ENCODE data around the gene WLS. TPM values are rescaled to one million over a fixed set of nuclear protein-coding genes. Genes with fewer than 3 reads are reported as not detected.

Gene WLS
- total RNA-seq, 2 experiments from 2014 or later = not detected

- Mint-ChIP-seq H3K27me3 (no peaks in the 10 kb centered on the region), H3K9me3 (no peaks in the 10 kb centered on the region), H3K36me3 (ENCODE audit: low read depth) (no peaks in the 10 kb centered on the region), H3K4me3 (no peak overlapping the region), H3K4me1 (no peaks in the 10 kb centered on the region), H3K27ac (no peak overlapping the region)
- ChIA-PET POLR2A (no interaction called here), CTCF (interaction anchor here (1.1 to 1.6 kb wide), 2 partner anchors 54 to 1619 kb away, joined by 3 to 4 read pairs; no protein-coding TSS in a partner anchor)
- no peak for DNase-seq
Measured at GRCh38 chr1:68119445-68119844, 112.9 kb downstream of the WLS start.

- Mint-ChIP-seq H3K9me3 (no peaks in the 10 kb centered on the region), H3K27me3 (no peaks in the 10 kb centered on the region), H3K36me3 (ENCODE audit: low read depth) (no peaks in the 10 kb centered on the region), H3K27ac (no peak overlapping the region), H3K4me3 (no peak overlapping the region), H3K4me1 (no peaks in the 10 kb centered on the region)
- POLR2A ChIA-PET = no interaction called here
- DNase-seq = no peak
- CTCF ChIA-PET = interaction anchor here (1.0 to 2.2 kb wide), 4 partner anchors 9 to 293 kb away, joined by 3 to 10 read pairs (median 6); no protein-coding TSS in a partner anchor
Measured at GRCh38 chr1:68117416-68117815, 114.9 kb downstream of the WLS start.

GRCh38 chr1:68116643-68117235, 115.6 kb downstream of the WLS start:
- H3K27me3 Mint-ChIP-seq = no peaks in the 10 kb centered on the region
- H3K9me3 Mint-ChIP-seq = no peaks in the 10 kb centered on the region
- no peak overlapping the region for H3K4me3 Mint-ChIP-seq
- no peak overlapping the region for H3K27ac Mint-ChIP-seq
- ChIA-PET CTCF (interaction anchor here (0.6 to 2.2 kb wide), 5 partner anchors 9 to 1622 kb away, joined by 3 to 10 read pairs (median 4); no protein-coding TSS in a partner anchor), POLR2A (no interaction called here)
- H3K36me3 Mint-ChIP-seq (ENCODE audit: low read depth) = no peaks in the 10 kb centered on the region
- no peaks in the 10 kb centered on the region for H3K4me1 Mint-ChIP-seq
- DNase-seq = peak; percentile 53

- POLR2A ChIA-PET = no interaction called here
- no peaks in the 10 kb centered on the region for H3K9me3 Mint-ChIP-seq
- CTCF ChIA-PET = no interaction called here
- H3K27me3 Mint-ChIP-seq = peaks cover 2% of the 10 kb centered on the region
- H3K27ac Mint-ChIP-seq = no peak overlapping the region
- no peak overlapping the region for H3K4me3 Mint-ChIP-seq
- H3K4me1 Mint-ChIP-seq = no peaks in the 10 kb centered on the region
- no peak for DNase-seq
- H3K36me3 Mint-ChIP-seq (ENCODE audit: low read depth) = no peaks in the 10 kb centered on the region
Measured at GRCh38 chr1:68115308-68115707, 117.0 kb downstream of the WLS start.

GRCh38 chr1:68113966-68114365, 118.4 kb downstream of the WLS start:
- Mint-ChIP-seq H3K27me3 (peaks cover 2% of the 10 kb centered on the region), H3K9me3 (no peaks in the 10 kb centered on the region), H3K27ac (no peak overlapping the region), H3K36me3 (ENCODE audit: low read depth) (no peaks in the 10 kb centered on the region), H3K4me3 (no peak overlapping the region), H3K4me1 (no peaks in the 10 kb centered on the region)
- POLR2A ChIA-PET = no interaction called here
- DNase-seq = no peak
- CTCF ChIA-PET = no interaction called here

- CTCF ChIA-PET = no interaction called here
Measured at GRCh38 chr1:68112835-68113243, 119.5 kb downstream of the WLS start.

GRCh38 chr1:68111519-68112436, 120.5 kb downstream of the WLS start:
- H3K36me3 Mint-ChIP-seq (ENCODE audit: low read depth) = no peaks in the 10 kb centered on the region
- H3K27ac Mint-ChIP-seq = no peak overlapping the region
- ChIA-PET POLR2A (no interaction called here), CTCF (no interaction called here)
- no peaks in the 10 kb centered on the region for H3K4me1 Mint-ChIP-seq
- no peak overlapping the region for H3K4me3 Mint-ChIP-seq
- peaks cover 2% of the 10 kb centered on the region for H3K27me3 Mint-ChIP-seq
- H3K9me3 Mint-ChIP-seq = no peaks in the 10 kb centered on the region
- DNase-seq = no peak

More at GRCh38 chr1:68112835-68113243, 119.5 kb downstream of the WLS start:
- Mint-ChIP-seq H3K4me3 (no peak overlapping the region), H3K9me3 (no peaks in the 10 kb centered on the region), H3K27ac (no peak overlapping the region), H3K36me3 (ENCODE audit: low read depth) (no peaks in the 10 kb centered on the region), H3K27me3 (peaks cover 2% of the 10 kb centered on the region), H3K4me1 (no peaks in the 10 kb centered on the region)
- POLR2A ChIA-PET = no interaction called here
- DNase-seq = no peak

GRCh38 chr1:68107771-68108170, 124.6 kb downstream of the WLS start:
- Mint-ChIP-seq H3K4me1 (no peaks in the 10 kb centered on the region), H3K4me3 (no peak overlapping the region), H3K27ac (no peak overlapping the region), H3K36me3 (ENCODE audit: low read depth) (no peaks in the 10 kb centered on the region), H3K27me3 (peaks cover 2% of the 10 kb centered on the region), H3K9me3 (no peaks in the 10 kb centered on the region)
- no peak for DNase-seq
- CTCF ChIA-PET = interaction anchor here (3.0 kb wide), 1 partner anchor 9 kb away, joined by 10 read pairs; no protein-coding TSS in a partner anchor
- POLR2A ChIA-PET = no interaction called here

- Mint-ChIP-seq H3K27me3 (no peaks in the 10 kb centered on the region), H3K27ac (no peak overlapping the region), H3K4me1 (no peaks in the 10 kb centered on the region), H3K36me3 (ENCODE audit: low read depth) (no peaks in the 10 kb centered on the region), H3K4me3 (no peak overlapping the region), H3K9me3 (no peaks in the 10 kb centered on the region)
- no peak for DNase-seq
- ChIA-PET POLR2A (no interaction called here), CTCF (interaction anchor here (0.6 to 1.0 kb wide), 3 partner anchors 13 to 340 kb away, joined by 3 to 5 read pairs (median 4); no protein-coding TSS in a partner anchor)
Measured at GRCh38 chr1:68103884-68104554, 128.3 kb downstream of the WLS start.

- ChIA-PET CTCF (interaction anchor here (1.0 kb wide), 1 partner anchor 14 kb away, joined by 4 read pairs; no protein-coding TSS in a partner anchor), POLR2A (no interaction called here)
- no peaks in the 10 kb centered on the region for H3K27me3 Mint-ChIP-seq
- no peak overlapping the region for H3K27ac Mint-ChIP-seq
- H3K36me3 Mint-ChIP-seq (ENCODE audit: low read depth) = no peaks in the 10 kb centered on the region
- no peak for DNase-seq
- no peak overlapping the region for H3K4me3 Mint-ChIP-seq
- no peaks in the 10 kb centered on the region for H3K9me3 Mint-ChIP-seq
- H3K4me1 Mint-ChIP-seq = no peaks in the 10 kb centered on the region
Measured at GRCh38 chr1:68103011-68103545, 129.2 kb downstream of the WLS start.

GRCh38 chr1:68101829-68102228, 130.5 kb downstream of the WLS start:
- ChIA-PET POLR2A (no interaction called here), CTCF (no interaction called here)
- H3K9me3 Mint-ChIP-seq = no peaks in the 10 kb centered on the region
- no peaks in the 10 kb centered on the region for H3K4me1 Mint-ChIP-seq
- H3K36me3 Mint-ChIP-seq (ENCODE audit: low read depth) = no peaks in the 10 kb centered on the region
- DNase-seq = no peak
- H3K4me3 Mint-ChIP-seq = no peak overlapping the region
- no peak overlapping the region for H3K27ac Mint-ChIP-seq
- no peaks in the 10 kb centered on the region for H3K27me3 Mint-ChIP-seq

- Mint-ChIP-seq H3K36me3 (ENCODE audit: low read depth) (no peaks in the 10 kb centered on the region), H3K9me3 (no peaks in the 10 kb centered on the region), H3K27me3 (no peaks in the 10 kb centered on the region), H3K27ac (no peak overlapping the region), H3K4me3 (no peak overlapping the region), H3K4me1 (no peaks in the 10 kb centered on the region)
- DNase-seq = no peak
- POLR2A ChIA-PET = no interaction called here
- CTCF ChIA-PET = no interaction called here
Measured at GRCh38 chr1:68100571-68100970, 131.8 kb downstream of the WLS start.

GRCh38 chr1:68093737-68094136, 138.6 kb downstream of the WLS start:
- H3K4me1 Mint-ChIP-seq = no peaks in the 10 kb centered on the region
- peaks cover 3% of the 10 kb centered on the region for H3K27me3 Mint-ChIP-seq
- H3K27ac Mint-ChIP-seq = no peak overlapping the region
- H3K9me3 Mint-ChIP-seq = no peaks in the 10 kb centered on the region
- H3K4me3 Mint-ChIP-seq = no peak overlapping the region
- POLR2A ChIA-PET = no interaction called here
- H3K36me3 Mint-ChIP-seq (ENCODE audit: low read depth) = no peaks in the 10 kb centered on the region
- CTCF ChIA-PET = no interaction called here
- DNase-seq = no peak
